Rectal smooth muscle tissue (tissue), 1 donor: ENCODE measurements around the gene PEF1.

ENCODE experiments used
- H3K27ac ChIP-seq: one replicate; pipeline ENCODE4 v1.7.0; 2013; ENCODE audit warnings: low read depth, low read length, inconsistent platforms
- H3K27me3 ChIP-seq: one replicate; pipeline ENCODE4 v1.7.0; 2013; ENCODE audit warnings: low read length; ENCODE audit not compliant: control insufficient read depth, insufficient read depth
- H3K36me3 ChIP-seq: one replicate; pipeline ENCODE4 v1.7.0; 2013; ENCODE audit warnings: low read length; ENCODE audit not compliant: control insufficient read depth, insufficient read depth
- H3K4me1 ChIP-seq: one replicate; pipeline ENCODE4 v1.7.0; 2013; ENCODE audit warnings: low read length; ENCODE audit not compliant: control insufficient read depth, insufficient read depth
- H3K4me3 ChIP-seq: one replicate; pipeline ENCODE4 v1.7.0; 2013; ENCODE audit warnings: low read length
- H3K9ac ChIP-seq: one replicate; pipeline ENCODE4 v1.7.0; 2013; ENCODE audit warnings: low read length

PEF1 gene

GRCh38 chr1:31621498-31621820, 23.2 kb downstream of the PEF1 start:
- H3K27ac ChIP-seq, result no peak overlapping the region

GRCh38 chr1:31620631-31621497, 23.8 kb downstream of the PEF1 start:
- H3K9ac ChIP-seq, result no peak overlapping the region
- no peak overlapping the region for H3K4me3 ChIP-seq
- no peaks in the 10 kb centered on the region for H3K36me3 ChIP-seq
- H3K27me3 ChIP-seq, result peaks cover 15% of the 10 kb centered on the region
- no peak overlapping the region for H3K27ac ChIP-seq
- no peaks in the 10 kb centered on the region for H3K4me1 ChIP-seq

More at GRCh38 chr1:31621498-31621820, 23.2 kb downstream of the PEF1 start:
- Histone ChIP-seq H3K36me3 (no peaks in the 10 kb centered on the region), H3K27me3 (peaks cover 15% of the 10 kb centered on the region), H3K4me3 (no peak overlapping the region), H3K9ac (no peak overlapping the region), H3K4me1 (no peaks in the 10 kb centered on the region)

- Histone ChIP-seq H3K36me3 (no peaks in the 10 kb centered on the region), H3K27ac (no peak overlapping the region), H3K4me3 (no peak overlapping the region), H3K4me1 (no peaks in the 10 kb centered on the region), H3K9ac (no peak overlapping the region), H3K27me3 (peaks cover 15% of the 10 kb centered on the region)
Observed at GRCh38 chr1:31618916-31619846, 25.5 kb downstream of the PEF1 start.

DNA sequence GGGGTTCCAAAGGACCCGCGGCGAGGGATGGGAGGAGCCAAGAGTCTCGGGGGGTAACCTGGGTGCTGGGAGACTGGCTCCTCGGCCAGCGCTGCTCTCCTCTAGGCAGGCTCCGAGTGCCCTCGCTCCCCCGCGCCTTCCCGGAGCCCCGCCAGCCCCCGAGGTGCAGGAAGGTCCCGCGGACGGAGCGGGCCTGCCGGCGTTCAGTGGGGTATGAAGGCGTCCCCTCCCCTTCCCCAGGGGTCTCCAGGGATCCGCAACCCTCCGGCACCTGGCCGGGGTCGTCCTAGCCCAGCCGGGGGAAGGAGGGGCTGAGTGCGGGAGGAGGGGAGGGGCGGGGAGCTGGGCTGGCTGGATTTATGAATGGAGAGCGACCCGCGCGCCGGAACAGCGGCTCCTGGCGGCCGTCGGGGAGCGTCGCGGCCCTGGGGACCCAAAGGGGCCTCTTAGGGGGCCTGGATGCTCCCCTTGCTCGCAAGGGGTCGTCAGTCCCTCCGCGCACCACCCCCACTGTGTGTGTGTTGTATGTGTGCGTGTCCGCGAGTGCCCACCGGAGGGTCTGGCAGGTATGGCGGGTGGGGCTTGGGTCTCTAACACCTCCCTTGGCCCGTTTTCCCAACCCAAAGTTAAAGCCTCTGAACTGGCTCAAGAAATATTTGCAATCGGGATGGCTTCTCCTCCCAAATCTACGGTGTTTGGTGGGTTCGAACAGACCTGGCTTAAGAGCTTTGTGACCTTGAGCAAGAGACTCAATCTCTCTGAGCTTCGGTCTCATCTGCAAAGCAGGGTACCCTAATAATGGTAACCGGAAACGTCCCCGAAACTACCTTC, 26.5 kb downstream of the PEF1 start:
- H3K36me3 ChIP-seq, result no peaks in the 10 kb centered on the region
- H3K27me3 ChIP-seq, result peaks cover 15% of the 10 kb centered on the region
- H3K4me1 ChIP-seq, result no peaks in the 10 kb centered on the region
- H3K4me3 ChIP-seq, result peak overlapping the region; percentile 34
- no peak overlapping the region for H3K9ac ChIP-seq
- no peak overlapping the region for H3K27ac ChIP-seq

- H3K27me3 ChIP-seq, result peaks cover 15% of the 10 kb centered on the region
- H3K9ac ChIP-seq, result no peak within 1 kb of the TSS
- no peak within 1 kb of the TSS for H3K27ac ChIP-seq
- peak within 1 kb of the TSS; percentile 34 for H3K4me3 ChIP-seq
- H3K4me1 ChIP-seq, result no peaks in the 10 kb centered on the region
- H3K36me3 ChIP-seq, result no peaks in the 10 kb centered on the region
Observed at GRCh38 chr1:31617218-31617915, 27.3 kb downstream of the PEF1 start, which contains the start of gene HCRTR1. TSS of gene HCRTR1 (plus strand) at chr1:31617689. CDS start at chr1:31619193, 1,504 bp downstream.

- H3K4me1 ChIP-seq, result no peaks in the 10 kb centered on the region
- no peak overlapping the region for H3K27ac ChIP-seq
- H3K36me3 ChIP-seq, result no peaks in the 10 kb centered on the region
- peaks cover 15% of the 10 kb centered on the region for H3K27me3 ChIP-seq
- H3K4me3 ChIP-seq, result no peak overlapping the region
- no peak overlapping the region for H3K9ac ChIP-seq
Observed at GRCh38 chr1:31615939-31616338, 28.7 kb downstream of the PEF1 start.

GRCh38 chr1:31615414-31615813, 29.3 kb downstream of the PEF1 start:
- H3K27ac ChIP-seq, result no peak overlapping the region
- H3K4me1 ChIP-seq, result no peaks in the 10 kb centered on the region
- H3K36me3 ChIP-seq, result no peaks in the 10 kb centered on the region
- no peak overlapping the region for H3K4me3 ChIP-seq
- H3K27me3 ChIP-seq, result peaks cover 15% of the 10 kb centered on the region
- no peak overlapping the region for H3K9ac ChIP-seq

- H3K27ac ChIP-seq, result no peak overlapping the region
- H3K4me1 ChIP-seq, result no peaks in the 10 kb centered on the region
- H3K9ac ChIP-seq, result no peak overlapping the region
- H3K36me3 ChIP-seq, result no peaks in the 10 kb centered on the region
- H3K27me3 ChIP-seq, result peaks cover 15% of the 10 kb centered on the region
- no peak overlapping the region for H3K4me3 ChIP-seq
Observed at GRCh38 chr1:31614414-31615005, 30.2 kb downstream of the PEF1 start.

- Histone ChIP-seq H3K27me3 (no peaks in the 10 kb centered on the region), H3K36me3 (no peaks in the 10 kb centered on the region), H3K27ac (no peak overlapping the region), H3K9ac (no peak overlapping the region), H3K4me3 (no peak overlapping the region), H3K4me1 (no peaks in the 10 kb centered on the region)
Observed at GRCh38 chr1:31609514-31610118, 35.1 kb downstream of the PEF1 start.

GRCh38 chr1:31607360-31607759, 37.3 kb downstream of the PEF1 start:
- H3K27me3 ChIP-seq, result no peaks in the 10 kb centered on the region
- no peak overlapping the region for H3K27ac ChIP-seq

DNA sequence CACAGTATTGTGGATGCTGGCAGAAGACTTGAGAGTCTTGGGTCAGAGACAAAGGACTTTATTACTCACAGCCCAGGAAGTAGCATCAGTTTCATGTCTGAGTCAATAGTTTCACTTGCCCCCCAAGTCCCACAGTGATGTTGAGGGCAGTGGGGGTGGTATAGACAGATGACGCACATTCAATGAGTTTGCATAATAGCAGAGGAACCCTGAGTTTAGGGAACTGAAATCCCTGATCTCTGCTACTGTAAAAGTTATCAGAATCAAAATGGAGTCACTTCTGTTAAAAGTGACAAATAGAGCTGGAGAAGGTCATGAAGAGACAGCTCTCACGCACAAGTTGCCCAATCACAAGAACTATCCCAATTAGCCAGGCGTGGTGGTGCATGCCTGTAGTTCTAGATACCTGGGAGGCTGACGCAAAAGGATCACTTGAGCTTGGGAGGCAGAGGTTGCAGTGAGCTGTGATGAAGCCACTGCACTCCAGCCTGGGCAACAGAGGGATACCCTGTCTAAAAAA, 38.7 kb downstream of the PEF1 start:
- H3K4me1 ChIP-seq, result no peaks in the 10 kb centered on the region
- H3K27me3 ChIP-seq, result no peaks in the 10 kb centered on the region
- no peak overlapping the region for H3K27ac ChIP-seq
- H3K36me3 ChIP-seq, result no peaks in the 10 kb centered on the region
- H3K9ac ChIP-seq, result no peak overlapping the region
- no peak overlapping the region for H3K4me3 ChIP-seq

More at GRCh38 chr1:31607360-31607759, 37.3 kb downstream of the PEF1 start:
- Histone ChIP-seq H3K36me3 (no peaks in the 10 kb centered on the region), H3K9ac (no peak overlapping the region), H3K4me1 (no peaks in the 10 kb centered on the region), H3K4me3 (no peak overlapping the region)
